HEK293T (cell line): ENCODE measurements around the gene METTL6.

ENCODE experiments used
- CTCF ChIA-PET: fragments of 350-600 bp; formaldehyde crosslinking; extraction: SDS; loops from one replicate; lab custom pipeline; 2021; ENCODE audit warnings: antibody characterized with exemption, inconsistent platforms; lab: Yijun Ruan, JAX
- POLR2A ChIA-PET: fragments of 350-600 bp; formaldehyde crosslinking; extraction: SDS; loops from one replicate; lab custom pipeline; 2020; ENCODE audit warnings: antibody characterized with exemption, inconsistent platforms; lab: Yijun Ruan, JAX
- DNase-seq: peaks from one replicate; pipeline ENCODE4 v3.0.0; 2012; ENCODE audit warnings: mixed read lengths; ENCODE audit errors: extremely low spot score
- ARNT ChIP-seq: fragments of 450-650 bp; IDR thresholded peaks from 2 replicates; pipeline ENCODE4 v1.6.1; 2017; ENCODE audit warnings: mild to moderate bottlenecking
- BHLHE40 ChIP-seq: fragments of 450-650 bp; IDR thresholded peaks from 2 replicates; pipeline ENCODE4 v1.6.1; 2016; ENCODE audit warnings: mild to moderate bottlenecking, moderate library complexity, borderline replicate concordance
- CTBP1 ChIP-seq: fragments of 450-650 bp; IDR thresholded peaks from 2 replicates; pipeline ENCODE4 v1.6.1; 2016; ENCODE audit warnings: borderline replicate concordance
- ELF4 ChIP-seq: fragments of 450-650 bp; IDR thresholded peaks from 2 replicates; pipeline ENCODE4 v1.6.1; 2017; ENCODE audit warnings: antibody characterized with exemption
- FOXA1 ChIP-seq: fragments of 450-650 bp; IDR thresholded peaks from 2 replicates; pipeline ENCODE4 v1.6.1; 2016; ENCODE audit warnings: mild to moderate bottlenecking
- FOXK2 ChIP-seq: fragments of 450-650 bp; IDR thresholded peaks from 2 replicates; pipeline ENCODE4 v1.6.1; 2016; ENCODE audit warnings: mild to moderate bottlenecking
- FOXM1 ChIP-seq: fragments of 450-650 bp; IDR thresholded peaks from 2 replicates; pipeline ENCODE4 v1.6.1; 2017; ENCODE audit warnings: mild to moderate bottlenecking, borderline replicate concordance
- HDGF ChIP-seq: fragments of 450-650 bp; IDR thresholded peaks from 2 replicates; pipeline ENCODE4 v1.6.1; 2017; ENCODE audit warnings: antibody characterized with exemption, borderline replicate concordance
- L3MBTL2 ChIP-seq: fragments of 450-650 bp; conservative IDR thresholded peaks from 2 replicates; pipeline ENCODE4 v1.6.1; 2016; ENCODE audit warnings: mild to moderate bottlenecking
- LEF1 ChIP-seq: fragments of 450-650 bp; IDR thresholded peaks from 2 replicates; pipeline ENCODE4 v1.6.1; 2017; ENCODE audit warnings: mild to moderate bottlenecking, borderline replicate concordance
- NFRKB ChIP-seq: fragments of 450-650 bp; IDR thresholded peaks from 2 replicates; pipeline ENCODE4 v1.6.1; 2016; ENCODE audit warnings: mild to moderate bottlenecking, moderate library complexity
- PKNOX1 ChIP-seq: fragments of 450-650 bp; IDR thresholded peaks from 2 replicates; pipeline ENCODE4 v1.6.1; 2016
- SP1 ChIP-seq: fragments of 450-650 bp; IDR thresholded peaks from 2 replicates; pipeline ENCODE4 v1.6.1; 2017
- SUZ12 ChIP-seq: fragments of 450-650 bp; IDR thresholded peaks from 2 replicates; pipeline ENCODE4 v1.6.1; 2016; ENCODE audit warnings: mild to moderate bottlenecking
- TARDBP ChIP-seq: fragments of 450-650 bp; IDR thresholded peaks from 2 replicates; pipeline ENCODE4 v1.6.1; 2016
- ZNF384 ChIP-seq: fragments of 450-650 bp; IDR thresholded peaks from 2 replicates; pipeline ENCODE4 v1.6.1; 2016

The METTL6 gene

GRCh38 chr3:15427182-15427880 is at the start of gene METTL6, which contains the start of gene EAF1:
TSS of gene METTL6 (minus strand) at chr3:15427544. CDS start at chr3:15426511, 1,033 bp downstream.
TSS of gene EAF1 (plus strand) at chr3:15427598. CDS start at chr3:15427780, 182 bp downstream.
- CTCF ChIA-PET, result no interaction called here
- POLR2A ChIA-PET, result interaction anchor here (1.5 kb wide), 1 partner anchor 10 kb away, joined by 4 read pairs; no protein-coding TSS in a partner anchor
- DNase-seq, result peak; percentile 91
- TF ChIP-seq ARNT, result no peak
- TF ChIP-seq NFRKB, result peak; percentile 58; the same call in 1 of the 2 replicates
- no peak for TF ChIP-seq SP1
- no peak for TF ChIP-seq FOXA1
- no peak for TF ChIP-seq PKNOX1
- peak; percentile 43; the same call in 1 of the 2 replicates for TF ChIP-seq L3MBTL2
- TF ChIP-seq ELF4, result peak; percentile 85

GRCh38 chr3:15476378-15476777 is 49.0 kb upstream of the METTL6 start:
- CTCF ChIA-PET, result no interaction called here
- POLR2A ChIA-PET, result no interaction called here
- no peak for DNase-seq
- TF ChIP-seq LEF1 (no peak), BHLHE40 (no peak), NFRKB (no peak), FOXK2 (no peak), SP1 (no peak), FOXA1 (no peak), CTBP1 (no peak), HDGF (no peak), ARNT (no peak)

- ChIA-PET POLR2A (no interaction called here), CTCF (no interaction called here)
- TF ChIP-seq CTBP1, result no peak
- no peak for TF ChIP-seq SP1
- no peak for TF ChIP-seq FOXK2
- no peak for TF ChIP-seq TARDBP
- no peak for TF ChIP-seq SUZ12
- no peak for DNase-seq
Measured at GRCh38 chr3:15475161-15475560, 47.8 kb upstream of the METTL6 start.

GRCh38 chr3:15471861-15472260 is 44.5 kb upstream of the METTL6 start:
- CTCF ChIA-PET, result no interaction called here
- no peak for TF ChIP-seq NFRKB
- no peak for TF ChIP-seq ELF4
- TF ChIP-seq LEF1, result no peak
- TF ChIP-seq SP1, result no peak
- no peak for TF ChIP-seq SUZ12
- no peak for TF ChIP-seq ZNF384
- TF ChIP-seq FOXK2, result no peak
- TF ChIP-seq L3MBTL2, result no peak
- no peak for TF ChIP-seq ARNT
- TF ChIP-seq FOXA1, result no peak
- no peak for TF ChIP-seq CTBP1
- TF ChIP-seq BHLHE40, result no peak
- TF ChIP-seq FOXM1, result no peak
- no peak for TF ChIP-seq PKNOX1
- TF ChIP-seq HDGF, result no peak
- DNase-seq, result no peak
- POLR2A ChIA-PET, result no interaction called here

GRCh38 chr3:15470849-15471248 is 43.5 kb upstream of the METTL6 start:
- TF ChIP-seq SUZ12 (no peak), LEF1 (no peak), BHLHE40 (no peak), ARNT (no peak), TARDBP (no peak), FOXM1 (no peak), FOXK2 (no peak), PKNOX1 (no peak), FOXA1 (no peak), NFRKB (no peak), L3MBTL2 (no peak), CTBP1 (no peak), SP1 (no peak)
- ChIA-PET POLR2A (no interaction called here), CTCF (no interaction called here)
- no peak for DNase-seq

GRCh38 chr3:15470261-15470660 is 42.9 kb upstream of the METTL6 start:
- CTCF ChIA-PET, result no interaction called here
- no peak for DNase-seq
- POLR2A ChIA-PET, result no interaction called here
- TF ChIP-seq HDGF (no peak), NFRKB (no peak), FOXM1 (no peak), FOXK2 (no peak), FOXA1 (no peak), L3MBTL2 (no peak), ELF4 (no peak), TARDBP (no peak), CTBP1 (no peak), ZNF384 (no peak), SUZ12 (no peak), SP1 (no peak), BHLHE40 (no peak)
